ENCODE measurements around the gene KMT2A. TPM values are rescaled to one million over a fixed set of nuclear protein-coding genes. Genes with fewer than 3 reads are reported as not detected.
"Not testable (repeated sequence)": the region's sequence is repeated elsewhere in the genome, so short reads cannot be mapped to it uniquely, and the experiment has no call there.

KMT2A gene
- total and polyA plus RNA-seq, 2 donors from 2014 or later, result 5.6 to 85.1 TPM

DNA sequence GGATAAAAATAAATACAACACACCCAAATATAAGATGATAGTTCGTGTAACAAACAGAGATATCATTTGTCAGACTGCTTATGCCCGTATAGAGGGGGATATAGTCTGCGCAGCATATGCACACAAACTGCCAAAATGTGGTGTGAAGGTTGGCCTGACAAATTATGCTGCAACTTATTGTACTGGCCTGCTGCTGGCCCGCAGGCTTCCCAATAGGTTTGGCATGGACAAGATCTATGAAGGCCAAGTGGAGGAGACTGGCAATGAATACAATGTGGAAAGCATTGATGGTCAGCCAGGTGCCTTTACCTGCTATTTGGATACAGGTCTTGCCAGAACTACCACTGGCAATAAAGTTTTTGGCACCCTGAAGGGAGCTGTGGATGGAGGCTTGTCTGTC, 124.5 kb downstream of the KMT2A start:
- Histone ChIP-seq H3K9me3 (ENCODE audit: control insufficient read depth in 2 of 3, insufficient read depth in 1 of 3, low read length in 3 of 3) (no peaks in the 10 kb centered on the region), H3K4me1 (ENCODE audit: control insufficient read depth in 2 of 3, insufficient read depth in 2 of 3, low read depth in 1 of 3, low read length in 3 of 3) (peaks cover 0 to 3% (median 0%) of the 10 kb centered on the region in 3 donors), H3K4me3 (ENCODE audit: low read length in 3 of 3) (no peak overlapping the region), H3K36me3 (ENCODE audit: control insufficient read depth in 2 of 3, insufficient read depth in 3 of 3, low read length in 3 of 3) (peaks cover 0 to 17% (median 6%) of the 10 kb centered on the region in 3 donors), H3K9ac (ENCODE audit: low read length in 3 of 3) (no peak overlapping the region), H3K27me3 (ENCODE audit: control insufficient read depth, insufficient read depth, low read length) (no peaks in the 10 kb centered on the region), H3K27ac (ENCODE audit: low read depth in 2 of 2, low read length in 2 of 2) (no peak overlapping the region)
- no peak for TF ChIP-seq CTCF (IDR thresholded peaks at IDR 0.05; ENCODE audit: borderline replicate concordance, extremely low read depth, insufficient read depth)
- FAIRE-seq, result no peak
- intact Hi-C loops (cut with DNase I), result no loop called here
- DNase-seq, result no peak

DNA sequence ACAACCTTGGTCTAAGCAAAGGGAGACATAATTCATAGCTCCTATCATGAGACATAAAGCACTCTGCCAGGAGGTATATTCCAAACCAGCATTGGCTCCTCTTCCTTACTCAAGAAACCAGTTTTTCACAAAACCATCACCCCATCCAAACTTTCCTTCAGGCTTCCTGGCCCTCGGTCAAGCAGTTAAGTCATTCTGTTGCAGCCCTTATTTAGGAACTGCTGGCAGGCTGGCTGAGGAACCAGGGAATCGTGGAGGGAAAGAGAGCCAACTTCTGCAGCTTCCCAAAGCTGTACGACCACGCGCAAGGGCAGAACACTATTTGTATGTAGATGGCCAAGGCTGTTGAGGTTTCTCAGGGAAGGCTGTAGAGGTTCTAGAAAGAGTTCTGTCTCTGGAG, 128.8 kb downstream of the KMT2A start:
- Histone ChIP-seq H3K4me1 (ENCODE audit: control insufficient read depth in 2 of 3, insufficient read depth in 2 of 3, low read depth in 1 of 3, low read length in 3 of 3) (peaks cover 0 to 3% (median 0%) of the 10 kb centered on the region in 3 donors), H3K9me3 (ENCODE audit: control insufficient read depth in 2 of 3, insufficient read depth in 1 of 3, low read length in 3 of 3) (no peaks in the 10 kb centered on the region), H3K36me3 (ENCODE audit: control insufficient read depth in 2 of 3, insufficient read depth in 3 of 3, low read length in 3 of 3) (no peaks in the 10 kb centered on the region), H3K4me3 (ENCODE audit: low read length in 3 of 3) (peak overlapping the region; percentile 8 to 35 (median 12)), H3K9ac (ENCODE audit: low read length in 3 of 3) (peak overlapping the region in 1 of 3 donors; percentile 1), H3K27ac (ENCODE audit: low read depth in 2 of 2, low read length in 2 of 2) (no peak overlapping the region), H3K27me3 (ENCODE audit: control insufficient read depth, insufficient read depth, low read length) (no peaks in the 10 kb centered on the region)
- intact Hi-C loops (cut with DNase I), result no loop called here
- DNase-seq (peak in 1 of 5 donors; percentile 12), FAIRE-seq (no peak)
- no peak for TF ChIP-seq CTCF (IDR thresholded peaks at IDR 0.05; ENCODE audit: borderline replicate concordance, extremely low read depth, insufficient read depth)

DNA sequence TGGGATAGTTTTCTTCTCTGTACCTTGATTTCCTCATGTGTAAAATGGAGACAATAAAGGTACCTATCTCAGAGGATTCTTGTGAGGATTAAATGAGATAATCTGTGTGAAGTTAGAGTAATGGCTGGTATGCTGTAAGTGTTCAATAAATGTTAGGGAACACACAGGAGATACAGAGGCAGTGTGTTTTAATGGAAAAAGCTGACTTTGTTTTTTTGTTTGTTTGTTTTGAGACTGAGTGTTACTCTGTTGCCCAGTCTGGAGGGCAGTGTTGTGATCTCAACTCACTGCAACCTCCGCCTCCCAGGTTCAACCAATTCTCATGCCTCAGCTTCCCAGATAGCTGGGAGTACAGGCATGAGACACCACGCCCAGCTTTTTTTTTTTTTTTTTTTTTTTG, 133.4 kb downstream of the KMT2A start:
- intact Hi-C loops (cut with DNase I), result no loop called here
- no peaks in the 10 kb centered on the region for H3K27me3 ChIP-seq (ENCODE audit: control insufficient read depth, insufficient read depth, low read length)
- H3K9ac ChIP-seq (ENCODE audit: low read length in 3 of 3), result no peak overlapping the region
- H3K4me3 ChIP-seq (ENCODE audit: low read length in 3 of 3), result no peak overlapping the region
- H3K4me1 ChIP-seq (ENCODE audit: control insufficient read depth in 2 of 3, insufficient read depth in 2 of 3, low read depth in 1 of 3, low read length in 3 of 3), result peaks cover 0 to 9% (median 5%) of the 10 kb centered on the region in 3 donors
- H3K9me3 ChIP-seq (ENCODE audit: control insufficient read depth in 2 of 3, insufficient read depth in 1 of 3, low read length in 3 of 3), result no peaks in the 10 kb centered on the region
- DNase-seq (no peak), FAIRE-seq (no peak)
- TF ChIP-seq CTCF (IDR thresholded peaks at IDR 0.05; ENCODE audit: borderline replicate concordance, extremely low read depth, insufficient read depth), result no peak
- H3K27ac ChIP-seq (ENCODE audit: low read depth in 2 of 2, low read length in 2 of 2), result no peak overlapping the region
- H3K36me3 ChIP-seq (ENCODE audit: control insufficient read depth in 2 of 3, insufficient read depth in 3 of 3, low read length in 3 of 3), result no peaks in the 10 kb centered on the region

GRCh38 chr11:118570787-118571186, 134.5 kb downstream of the KMT2A start:
- DNase-seq, result no peak
- Histone ChIP-seq H3K9ac (ENCODE audit: low read length in 3 of 3) (no peak overlapping the region), H3K4me3 (ENCODE audit: low read length in 3 of 3) (no peak overlapping the region), H3K27me3 (ENCODE audit: control insufficient read depth, insufficient read depth, low read length) (no peaks in the 10 kb centered on the region), H3K9me3 (ENCODE audit: control insufficient read depth in 2 of 3, insufficient read depth in 1 of 3, low read length in 3 of 3) (no peaks in the 10 kb centered on the region), H3K4me1 (ENCODE audit: control insufficient read depth in 2 of 3, insufficient read depth in 2 of 3, low read depth in 1 of 3, low read length in 3 of 3) (peaks cover 0 to 12% (median 2%) of the 10 kb centered on the region in 3 donors), H3K36me3 (ENCODE audit: control insufficient read depth in 2 of 3, insufficient read depth in 3 of 3, low read length in 3 of 3) (no peaks in the 10 kb centered on the region), H3K27ac (ENCODE audit: low read depth in 2 of 2, low read length in 2 of 2) (no peak overlapping the region)
- intact Hi-C loops (cut with DNase I), result no loop called here
- no peak for FAIRE-seq
- TF ChIP-seq CTCF (IDR thresholded peaks at IDR 0.05; ENCODE audit: borderline replicate concordance, extremely low read depth, insufficient read depth), result no peak

DNA sequence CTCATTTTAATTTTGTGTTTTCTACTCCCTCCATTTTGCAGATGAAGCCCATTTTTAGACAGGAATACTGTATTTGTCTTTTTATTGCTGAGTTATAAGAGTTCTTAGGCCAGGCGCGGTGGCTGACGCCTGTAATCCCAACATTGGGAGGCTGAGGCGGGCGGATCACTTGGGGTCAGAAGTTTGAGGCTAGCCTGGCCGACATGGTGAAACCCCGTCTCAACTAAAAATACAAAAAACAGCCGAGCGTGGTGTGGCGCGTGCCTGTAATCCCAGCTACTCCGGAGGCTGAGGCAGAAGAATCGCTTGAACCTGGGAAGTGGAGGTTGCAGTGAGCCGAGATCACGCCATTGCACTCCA, 135.4 kb downstream of the KMT2A start:
- H3K4me3 ChIP-seq (ENCODE audit: low read length in 3 of 3), result peak overlapping the region; percentile 61 to 81 (median 65)
- peak in 4 of 5 donors; percentile 14 to 44 (median 24) for DNase-seq
- intact Hi-C loops (cut with DNase I); H3K9me3 ChIP-seq (ENCODE audit: control insufficient read depth in 2 of 3, insufficient read depth in 1 of 3, low read length in 3 of 3); H3K27me3 ChIP-seq (ENCODE audit: control insufficient read depth, insufficient read depth, low read length); H3K36me3 ChIP-seq (ENCODE audit: control insufficient read depth in 2 of 3, insufficient read depth in 3 of 3, low read length in 3 of 3); FAIRE-seq: not testable (repeated sequence)
- peaks cover 0 to 16% (median 4%) of the 10 kb centered on the region in 3 donors for H3K4me1 ChIP-seq (ENCODE audit: control insufficient read depth in 2 of 3, insufficient read depth in 2 of 3, low read depth in 1 of 3, low read length in 3 of 3)
- peak overlapping the region; percentile 20 to 61 (median 46) for H3K9ac ChIP-seq (ENCODE audit: low read length in 3 of 3)
- peak overlapping the region; percentile 96 to 98 for H3K27ac ChIP-seq (ENCODE audit: low read depth in 2 of 2, low read length in 2 of 2)
